NB4 (cell line): ENCODE results near the gene FBXL13.

Experiments used
- DNase-seq: peaks from one replicate; pipeline ENCODE4 v3.0.0; 2010; ENCODE audit warnings: low read depth
- H3K4me3 ChIP-seq: one replicate; pipeline ENCODE4 v1.5.1; 2011; ENCODE audit warnings: mild to moderate bottlenecking, low read depth, low read length, moderate library complexity
- MYC ChIP-seq: IDR thresholded peaks from 2 replicates; pipeline ENCODE4 v1.6.1; 2011; ENCODE audit warnings: low read depth, low read length
- POLR2A ChIP-seq: IDR thresholded peaks from 2 replicates; pipeline ENCODE4 v1.6.1; 2011; ENCODE audit warnings: mild to moderate bottlenecking; ENCODE audit not compliant: insufficient read length; ENCODE audit errors: extremely low read depth
- TF ChIP-seq, protein P1 (sequence below): IDR thresholded peaks from 2 replicates; pipeline ENCODE4 v1.6.1; 2011; ENCODE audit warnings: low read depth, low read length
- TF ChIP-seq, protein P2 (sequence below): IDR thresholded peaks from one replicate; pipeline ENCODE4 v1.5.1; 2012; ENCODE audit warnings: low read depth, low read length

FBXL13 gene

DNA sequence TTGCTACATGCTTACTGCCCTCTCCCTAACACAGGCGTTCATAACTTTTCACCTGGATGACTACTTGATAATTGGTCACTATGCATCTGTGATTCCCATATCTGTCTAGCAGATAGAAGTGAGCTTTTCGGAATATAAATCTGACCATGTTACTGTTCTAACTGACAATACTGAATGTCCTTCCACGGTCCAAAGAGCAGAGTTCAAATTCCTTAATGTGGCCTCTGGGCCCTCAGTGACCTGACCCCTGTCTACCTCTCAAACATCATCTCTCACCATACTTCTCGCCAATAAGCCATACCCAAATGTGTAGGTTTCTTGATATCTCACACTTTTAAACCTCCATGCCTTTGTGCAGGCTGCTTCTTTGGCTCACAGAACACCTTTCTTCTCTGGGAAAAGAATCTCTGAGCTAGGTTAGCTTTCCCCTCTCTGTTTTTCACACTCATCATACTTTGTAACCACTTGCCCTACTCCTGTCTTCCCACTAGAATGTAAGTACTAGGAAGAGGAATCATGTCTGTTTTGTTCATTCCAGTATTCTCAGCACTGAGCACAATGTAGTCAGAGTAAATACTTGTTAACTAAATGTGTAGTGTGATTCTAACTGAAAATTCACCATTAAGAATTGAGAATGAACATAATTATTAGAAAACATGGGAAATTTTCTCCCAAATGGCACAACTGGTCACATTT lies 201.0 kb downstream of the FBXL13 start:
- TF ChIP-seq POLR2A, result no peak
- TF ChIP-seq, protein P1, sequence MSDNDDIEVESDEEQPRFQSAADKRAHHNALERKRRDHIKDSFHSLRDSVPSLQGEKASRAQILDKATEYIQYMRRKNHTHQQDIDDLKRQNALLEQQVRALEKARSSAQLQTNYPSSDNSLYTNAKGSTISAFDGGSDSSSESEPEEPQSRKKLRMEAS, result no peak
- TF ChIP-seq, protein P2, sequence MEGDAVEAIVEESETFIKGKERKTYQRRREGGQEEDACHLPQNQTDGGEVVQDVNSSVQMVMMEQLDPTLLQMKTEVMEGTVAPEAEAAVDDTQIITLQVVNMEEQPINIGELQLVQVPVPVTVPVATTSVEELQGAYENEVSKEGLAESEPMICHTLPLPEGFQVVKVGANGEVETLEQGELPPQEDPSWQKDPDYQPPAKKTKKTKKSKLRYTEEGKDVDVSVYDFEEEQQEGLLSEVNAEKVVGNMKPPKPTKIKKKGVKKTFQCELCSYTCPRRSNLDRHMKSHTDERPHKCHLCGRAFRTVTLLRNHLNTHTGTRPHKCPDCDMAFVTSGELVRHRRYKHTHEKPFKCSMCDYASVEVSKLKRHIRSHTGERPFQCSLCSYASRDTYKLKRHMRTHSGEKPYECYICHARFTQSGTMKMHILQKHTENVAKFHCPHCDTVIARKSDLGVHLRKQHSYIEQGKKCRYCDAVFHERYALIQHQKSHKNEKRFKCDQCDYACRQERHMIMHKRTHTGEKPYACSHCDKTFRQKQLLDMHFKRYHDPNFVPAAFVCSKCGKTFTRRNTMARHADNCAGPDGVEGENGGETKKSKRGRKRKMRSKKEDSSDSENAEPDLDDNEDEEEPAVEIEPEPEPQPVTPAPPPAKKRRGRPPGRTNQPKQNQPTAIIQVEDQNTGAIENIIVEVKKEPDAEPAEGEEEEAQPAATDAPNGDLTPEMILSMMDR, result no peak
- no peak for TF ChIP-seq MYC
- H3K4me3 ChIP-seq, result no peak overlapping the region
- no peak for DNase-seq

DNA sequence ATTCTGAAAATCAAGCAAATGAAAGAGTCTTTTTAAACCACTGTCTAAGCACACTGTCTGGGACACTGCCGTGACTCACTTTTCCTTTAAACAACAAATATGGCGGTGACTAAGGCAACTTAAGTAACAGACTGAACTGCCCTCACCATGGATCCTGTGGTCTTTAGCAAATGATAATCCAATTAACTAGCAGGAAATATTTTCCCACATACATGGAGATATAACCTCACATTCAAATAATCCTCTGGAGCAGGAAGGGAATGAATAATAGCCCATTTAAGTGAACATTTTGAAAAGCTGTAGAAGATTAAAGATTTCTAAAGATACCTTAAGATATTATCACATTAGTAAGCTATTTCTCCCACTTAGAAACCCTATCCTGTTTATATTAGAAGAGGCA lies 202.1 kb downstream of the FBXL13 start:
- no peak for TF ChIP-seq MYC
- TF ChIP-seq, protein P2, result no peak
- TF ChIP-seq POLR2A, result no peak
- TF ChIP-seq, protein P1, result no peak
- DNase-seq, result no peak
- no peak overlapping the region for H3K4me3 ChIP-seq

DNA sequence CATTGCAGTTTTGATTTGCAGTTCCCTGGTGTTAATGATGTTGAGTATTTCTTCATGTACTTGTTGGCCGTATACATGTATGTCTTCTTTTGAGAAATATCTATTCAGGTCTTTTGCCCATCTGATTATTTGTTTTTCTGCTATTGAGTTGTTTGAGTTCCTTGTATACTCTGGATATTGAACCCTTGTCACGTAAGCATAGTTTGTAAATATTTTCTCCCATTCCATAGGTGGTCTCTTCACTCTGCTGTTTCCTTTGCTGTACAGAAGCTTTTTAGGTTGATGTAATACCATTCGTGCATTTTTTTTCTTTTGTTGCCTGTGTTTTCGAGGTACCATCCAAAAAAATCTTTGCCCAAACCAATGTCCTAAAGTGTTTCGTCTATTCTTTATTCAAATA lies 205.4 kb downstream of the FBXL13 start:
- no peak for TF ChIP-seq POLR2A
- TF ChIP-seq, protein P2, result no peak
- no peak for TF ChIP-seq MYC
- TF ChIP-seq, protein P1, result no peak
- DNase-seq, result no peak

DNA sequence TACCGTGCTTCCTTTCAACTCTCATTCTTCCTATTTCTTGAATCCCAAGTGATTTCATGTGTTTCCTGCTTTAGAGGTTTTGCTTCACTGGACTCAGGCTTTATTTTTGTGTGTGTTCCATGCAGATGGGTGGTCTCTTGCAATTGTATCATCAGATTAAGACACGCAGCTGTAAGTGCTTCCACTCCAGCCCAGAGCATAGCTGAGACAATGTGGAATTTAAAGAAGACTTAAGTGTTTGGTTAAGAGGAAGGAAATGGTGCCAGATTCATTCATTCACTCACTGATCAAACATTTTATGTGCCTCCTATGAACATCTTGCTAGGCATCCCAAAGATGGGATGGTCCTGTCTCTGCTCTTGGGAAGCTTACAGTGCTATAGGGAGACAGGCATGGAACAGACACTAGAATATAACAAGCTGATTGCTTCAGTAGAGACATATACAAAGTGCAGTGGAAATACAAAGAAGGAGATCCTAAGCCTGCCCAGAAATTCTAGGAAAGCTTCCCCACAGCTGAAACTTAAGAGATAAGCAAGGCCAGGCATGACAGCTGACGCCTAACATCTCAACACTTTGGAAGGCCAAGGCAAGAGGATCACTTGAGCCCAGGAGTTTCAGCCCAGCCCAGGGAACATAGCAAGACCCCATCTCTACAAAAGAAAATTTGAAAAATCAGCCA lies 207.9 kb downstream of the FBXL13 start:
- TF ChIP-seq POLR2A (no peak), MYC (no peak)
- TF ChIP-seq, protein P1, result no peak
- TF ChIP-seq, protein P2, result no peak
- no peak for DNase-seq
- no peak overlapping the region for H3K4me3 ChIP-seq

More for the DNA sequence above, 205.4 kb downstream of the FBXL13 start:
- no peak overlapping the region for H3K4me3 ChIP-seq

DNA sequence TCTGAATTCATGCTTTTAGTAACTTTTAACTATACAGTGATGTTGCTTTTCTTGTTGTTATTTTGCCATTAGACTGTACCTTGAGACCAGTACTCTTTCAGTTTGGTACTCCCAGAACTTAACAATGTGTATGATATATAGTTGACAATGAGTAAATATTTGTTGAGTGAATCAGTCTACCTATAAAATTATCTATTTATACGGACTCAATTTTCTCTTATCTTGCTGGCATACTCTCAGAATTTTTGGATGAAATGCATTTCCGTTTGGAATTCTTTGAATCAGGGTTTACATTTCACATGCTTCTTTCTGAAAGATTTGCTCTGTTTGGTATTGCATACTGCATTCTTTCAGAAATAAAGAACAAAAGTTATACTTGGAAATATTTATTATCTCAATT lies 209.6 kb downstream of the FBXL13 start:
- H3K4me3 ChIP-seq, result no peak overlapping the region
- DNase-seq, result no peak
- TF ChIP-seq POLR2A (no peak), MYC (no peak)
- TF ChIP-seq, protein P1, result no peak

DNA sequence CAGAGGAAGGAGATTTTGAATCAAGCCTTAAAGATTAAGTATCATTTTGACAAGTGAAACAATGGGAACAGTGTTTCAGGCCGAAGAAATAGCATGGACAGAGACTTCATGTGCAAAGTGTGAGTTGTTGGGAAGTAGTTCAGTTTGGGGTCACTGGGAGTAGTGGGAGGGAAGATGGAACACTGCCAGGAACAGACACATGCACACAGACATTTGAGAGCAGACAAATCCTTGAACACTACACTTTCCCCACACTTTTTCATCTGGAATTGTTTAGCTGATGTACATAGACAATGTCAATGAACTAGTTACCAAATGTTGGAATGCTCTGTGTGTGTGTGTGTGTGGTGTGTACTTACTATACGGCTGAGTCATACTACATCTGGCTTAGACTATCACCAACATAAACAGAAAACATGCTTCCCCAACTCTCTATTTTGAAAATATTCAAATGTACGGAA lies 214.2 kb downstream of the FBXL13 start:
- TF ChIP-seq MYC (no peak), POLR2A (no peak)
- TF ChIP-seq, protein P2, result no peak
- TF ChIP-seq, protein P1, result no peak
- no peak for DNase-seq
- H3K4me3 ChIP-seq, result no peak overlapping the region
